Smooth muscle cell (in vitro differentiated cells): Measurements from ENCODE around the gene TRIM47. TPM values are rescaled to one million over a fixed set of nuclear protein-coding genes. Genes with fewer than 3 reads are reported as not detected.

Experiments
- DNase-seq: peaks from one replicate; lab custom pipeline; 2025; ENCODE audit not compliant: unreplicated experiment; lab: John Stamatoyannopoulos, UW
- H2AFZ ChIP-seq: fragments of 200-600 bp; sonication (generic); 2 replicates; pipeline ENCODE4 v1.6.0; 2016; ENCODE audit warnings: antibody characterized with exemption, low read depth, mild to moderate bottlenecking
- H3F3A ChIP-seq: fragments of 200-600 bp; sonication (generic); 2 replicates; pipeline ENCODE4 v1.6.0; 2017; ENCODE audit warnings: antibody characterized with exemption, low read depth
- H3K27ac ChIP-seq: fragments of 200-600 bp; sonication (generic); 2 replicates; pipeline ENCODE4 v1.5.1; 2016; ENCODE audit warnings: low read depth, mild to moderate bottlenecking
- H3K27me3 ChIP-seq: fragments of 200-600 bp; sonication (generic); 2 replicates; pipeline ENCODE4 v1.6.1; 2016; ENCODE audit warnings: low read depth, mild to moderate bottlenecking
- H3K36me3 ChIP-seq: fragments of 200-600 bp; sonication (generic); 2 replicates; pipeline ENCODE4 v1.5.1; 2016; ENCODE audit warnings: low read depth
- H3K4me1 ChIP-seq: fragments of 200-600 bp; sonication (generic); 2 replicates; pipeline ENCODE4 v1.5.1; 2016; ENCODE audit warnings: low read depth
- H3K4me2 ChIP-seq: fragments of 200-600 bp; sonication (generic); 2 replicates; pipeline ENCODE4 v1.6.0; 2016; ENCODE audit warnings: mild to moderate bottlenecking
- H3K4me3 ChIP-seq: fragments of 200-600 bp; sonication (generic); 2 replicates; pipeline ENCODE4 v1.5.1; 2016; ENCODE audit warnings: mild to moderate bottlenecking
- H3K79me2 ChIP-seq: fragments of 200-600 bp; sonication (generic); 2 replicates; pipeline ENCODE4 v1.6.0; 2016; ENCODE audit warnings: low read depth, mild to moderate bottlenecking
- H3K9ac ChIP-seq: fragments of 200-600 bp; sonication (generic); 2 replicates; pipeline ENCODE4 v1.6.0; 2016; ENCODE audit warnings: low read depth
- H3K9me3 ChIP-seq: fragments of 200-600 bp; sonication (generic); replicated peaks from 2 replicates; pipeline ENCODE4 v1.5.1; 2016; ENCODE audit warnings: low read depth
- H4K20me1 ChIP-seq: fragments of 200-600 bp; sonication (generic); 2 replicates; pipeline ENCODE4 v1.6.0; 2016; ENCODE audit warnings: low read depth
- CTCF ChIP-seq: fragments of 200-600 bp; sonication (generic); IDR thresholded peaks from 2 replicates; pipeline ENCODE4 v1.5.1; 2017; ENCODE audit warnings: borderline replicate concordance, mild to moderate bottlenecking, antibody characterized with exemption; ENCODE audit not compliant: insufficient read depth, poor library complexity, severe bottlenecking
- WGBS: methylation state at CpG from one replicate; pipeline ENCODE4 v1.1.7; 2016; ENCODE audit warnings: low lambda C conversion rate; 5-methylcytosine and 5-hydroxymethylcytosine counted together
- polyA plus RNA-seq: library from polyadenylated mRNA; unstranded; fragments of >200 nt; fragmentation: Nextera tagmentation; extraction: Ambion mirVana; gene quantifications from 2 replicates; pipeline ENCODE4 v1.2.1, GENCODE V29; 2016
- total RNA-seq: library from RNA; depleted of rRNA; stranded (reverse); fragments of >200 nt; gene quantifications from 2 replicates; pipeline ENCODE4 v1.2.3, GENCODE V29; 2014

TRIM47 gene
- total and polyA plus RNA-seq, 2 experiments from 2014 or later: 8.7 to 16.1 TPM

GRCh38 chr17:75842411-75842810 lies 36.0 kb downstream of the TRIM47 start:
- no peak for DNase-seq
- H3K36me3 ChIP-seq: no peaks in the 10 kb centered on the region
- H3K4me1 ChIP-seq: peaks cover 4% of the 10 kb centered on the region
- no peak overlapping the region for H2AFZ ChIP-seq
- H3F3A ChIP-seq: no peaks in the 10 kb centered on the region
- no peaks in the 10 kb centered on the region for H3K27me3 ChIP-seq
- no peaks in the 10 kb centered on the region for H3K9me3 ChIP-seq
- no peak for TF ChIP-seq CTCF
- no peak overlapping the region for H3K4me2 ChIP-seq
- H3K4me3 ChIP-seq: no peak overlapping the region
- H3K79me2 ChIP-seq: no peaks in the 10 kb centered on the region
- H4K20me1 ChIP-seq: no peaks in the 10 kb centered on the region
- no peak overlapping the region for H3K27ac ChIP-seq
- 91% methylated on average over 18 of the region's 18 CpGs for WGBS
- no peak overlapping the region for H3K9ac ChIP-seq

- Histone ChIP-seq H3K79me2 (no peaks in the 10 kb centered on the region), H3K9ac (no peak overlapping the region), H3K36me3 (no peaks in the 10 kb centered on the region), H3K4me2 (no peak overlapping the region), H4K20me1 (no peaks in the 10 kb centered on the region), H3K27ac (no peak overlapping the region), H3K4me1 (peaks cover 4% of the 10 kb centered on the region), H3K27me3 (no peaks in the 10 kb centered on the region), H2AFZ (no peak overlapping the region), H3K4me3 (no peak overlapping the region), H3F3A (no peaks in the 10 kb centered on the region), H3K9me3 (no peaks in the 10 kb centered on the region)
- no peak for DNase-seq
- no peak for TF ChIP-seq CTCF
- 73% methylated on average over 7 of the region's 7 CpGs for WGBS
Observed at GRCh38 chr17:75840799-75841164, 37.6 kb downstream of the TRIM47 start.

GRCh38 chr17:75839942-75840798 lies 38.2 kb downstream of the TRIM47 start:
- Histone ChIP-seq H3K27ac (no peak overlapping the region), H3K4me1 (peaks cover 4% of the 10 kb centered on the region), H3K4me3 (no peak overlapping the region), H4K20me1 (no peaks in the 10 kb centered on the region), H3K4me2 (no peak overlapping the region), H3K27me3 (no peaks in the 10 kb centered on the region), H3K79me2 (no peaks in the 10 kb centered on the region), H3K9ac (no peak overlapping the region), H3F3A (no peaks in the 10 kb centered on the region), H2AFZ (no peak overlapping the region), H3K36me3 (no peaks in the 10 kb centered on the region), H3K9me3 (no peaks in the 10 kb centered on the region)
- no peak for DNase-seq
- no peak for TF ChIP-seq CTCF
- 98% methylated on average over 34 of the region's 36 CpGs for WGBS

- Histone ChIP-seq H4K20me1 (no peaks in the 10 kb centered on the region), H2AFZ (no peak overlapping the region), H3K27ac (no peak overlapping the region), H3K79me2 (no peaks in the 10 kb centered on the region), H3K9ac (no peak overlapping the region), H3K36me3 (no peaks in the 10 kb centered on the region), H3K27me3 (no peaks in the 10 kb centered on the region), H3K9me3 (no peaks in the 10 kb centered on the region), H3K4me1 (no peaks in the 10 kb centered on the region), H3K4me2 (no peak overlapping the region), H3F3A (no peaks in the 10 kb centered on the region), H3K4me3 (no peak overlapping the region)
- WGBS: 96% methylated on average over 15 of the region's 15 CpGs
- DNase-seq: no peak
- no peak for TF ChIP-seq CTCF
Observed at GRCh38 chr17:75838410-75838809, 40.0 kb downstream of the TRIM47 start.
